ENCODE results near the gene PARD6A. TPM values are rescaled to one million over a fixed set of nuclear protein-coding genes. Genes with fewer than 3 reads are reported as not detected.

Gene PARD6A
- total RNA-seq, 1 experiment from 2014 or later, result 10.8 TPM

- ATAC-seq, result no peak
- no peaks in the 10 kb centered on the region for H3K27me3 ChIP-seq (ENCODE audit: control insufficient read depth, insufficient read depth, low read length)
- no peak overlapping the region for H3K27ac ChIP-seq (ENCODE audit: low read length)
- no peak for DNase-seq (ENCODE audit: low read depth, low spot score)
- intact Hi-C loops (cut with micrococcal nuclease; ENCODE audit: unreplicated experiment), result loop anchor here (10.0 kb wide), 1 partner anchor 101 kb away; no protein-coding TSS in a partner anchor
- no peaks in the 10 kb centered on the region for H3K36me3 ChIP-seq (ENCODE audit: control insufficient read depth, insufficient read depth, low read length)
- no peaks in the 10 kb centered on the region for H3K4me1 ChIP-seq (ENCODE audit: control insufficient read depth, insufficient read depth, low read length)
- in situ Hi-C loops (cut with HindIII; ENCODE audit: low pct_unique_long_range_greater_than_20kb, low sequenced_read_pairs), result no loop called here
- no peaks in the 10 kb centered on the region for H3K9me3 ChIP-seq (ENCODE audit: control insufficient read depth, insufficient read depth, low read depth, low read length)
- TF ChIP-seq, protein P1, sequence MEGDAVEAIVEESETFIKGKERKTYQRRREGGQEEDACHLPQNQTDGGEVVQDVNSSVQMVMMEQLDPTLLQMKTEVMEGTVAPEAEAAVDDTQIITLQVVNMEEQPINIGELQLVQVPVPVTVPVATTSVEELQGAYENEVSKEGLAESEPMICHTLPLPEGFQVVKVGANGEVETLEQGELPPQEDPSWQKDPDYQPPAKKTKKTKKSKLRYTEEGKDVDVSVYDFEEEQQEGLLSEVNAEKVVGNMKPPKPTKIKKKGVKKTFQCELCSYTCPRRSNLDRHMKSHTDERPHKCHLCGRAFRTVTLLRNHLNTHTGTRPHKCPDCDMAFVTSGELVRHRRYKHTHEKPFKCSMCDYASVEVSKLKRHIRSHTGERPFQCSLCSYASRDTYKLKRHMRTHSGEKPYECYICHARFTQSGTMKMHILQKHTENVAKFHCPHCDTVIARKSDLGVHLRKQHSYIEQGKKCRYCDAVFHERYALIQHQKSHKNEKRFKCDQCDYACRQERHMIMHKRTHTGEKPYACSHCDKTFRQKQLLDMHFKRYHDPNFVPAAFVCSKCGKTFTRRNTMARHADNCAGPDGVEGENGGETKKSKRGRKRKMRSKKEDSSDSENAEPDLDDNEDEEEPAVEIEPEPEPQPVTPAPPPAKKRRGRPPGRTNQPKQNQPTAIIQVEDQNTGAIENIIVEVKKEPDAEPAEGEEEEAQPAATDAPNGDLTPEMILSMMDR (IDR thresholded peaks at IDR 0.05), result no peak
- TF ChIP-seq, protein P2, sequence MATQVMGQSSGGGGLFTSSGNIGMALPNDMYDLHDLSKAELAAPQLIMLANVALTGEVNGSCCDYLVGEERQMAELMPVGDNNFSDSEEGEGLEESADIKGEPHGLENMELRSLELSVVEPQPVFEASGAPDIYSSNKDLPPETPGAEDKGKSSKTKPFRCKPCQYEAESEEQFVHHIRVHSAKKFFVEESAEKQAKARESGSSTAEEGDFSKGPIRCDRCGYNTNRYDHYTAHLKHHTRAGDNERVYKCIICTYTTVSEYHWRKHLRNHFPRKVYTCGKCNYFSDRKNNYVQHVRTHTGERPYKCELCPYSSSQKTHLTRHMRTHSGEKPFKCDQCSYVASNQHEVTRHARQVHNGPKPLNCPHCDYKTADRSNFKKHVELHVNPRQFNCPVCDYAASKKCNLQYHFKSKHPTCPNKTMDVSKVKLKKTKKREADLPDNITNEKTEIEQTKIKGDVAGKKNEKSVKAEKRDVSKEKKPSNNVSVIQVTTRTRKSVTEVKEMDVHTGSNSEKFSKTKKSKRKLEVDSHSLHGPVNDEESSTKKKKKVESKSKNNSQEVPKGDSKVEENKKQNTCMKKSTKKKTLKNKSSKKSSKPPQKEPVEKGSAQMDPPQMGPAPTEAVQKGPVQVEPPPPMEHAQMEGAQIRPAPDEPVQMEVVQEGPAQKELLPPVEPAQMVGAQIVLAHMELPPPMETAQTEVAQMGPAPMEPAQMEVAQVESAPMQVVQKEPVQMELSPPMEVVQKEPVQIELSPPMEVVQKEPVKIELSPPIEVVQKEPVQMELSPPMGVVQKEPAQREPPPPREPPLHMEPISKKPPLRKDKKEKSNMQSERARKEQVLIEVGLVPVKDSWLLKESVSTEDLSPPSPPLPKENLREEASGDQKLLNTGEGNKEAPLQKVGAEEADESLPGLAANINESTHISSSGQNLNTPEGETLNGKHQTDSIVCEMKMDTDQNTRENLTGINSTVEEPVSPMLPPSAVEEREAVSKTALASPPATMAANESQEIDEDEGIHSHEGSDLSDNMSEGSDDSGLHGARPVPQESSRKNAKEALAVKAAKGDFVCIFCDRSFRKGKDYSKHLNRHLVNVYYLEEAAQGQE (IDR thresholded peaks at IDR 0.05; ENCODE audit: insufficient read depth in 1 of 2, low read depth in 2 of 2, low read length in 1 of 2), result no peak
- TF ChIP-seq TCF7L2 (IDR thresholded peaks at IDR 0.05; ENCODE audit: low read depth, low read length), result no peak
- no peak for TF ChIP-seq POLR2AphosphoS5 (IDR thresholded peaks at IDR 0.05; ENCODE audit: low read depth, low read length)
- no peak for TF ChIP-seq SIN3A (IDR thresholded peaks at IDR 0.05; ENCODE audit: borderline replicate concordance, insufficient read depth, low read depth, low read length)
- H3K4me3 ChIP-seq (ENCODE audit: low read depth in 2 of 2, low read length in 2 of 2), result no peak overlapping the region
- ChIA-PET POLR2A (no interaction called here), CTCF (interaction anchor here (0.6 to 0.9 kb wide), 3 partner anchors 24 to 98 kb away, joined by 3 read pairs; no protein-coding TSS in a partner anchor)
- no TSS peak for BruUV-seq (replicated peaks)
Observed at GRCh38 chr16:67645397-67646121, 15.2 kb upstream of the PARD6A start.

DNA sequence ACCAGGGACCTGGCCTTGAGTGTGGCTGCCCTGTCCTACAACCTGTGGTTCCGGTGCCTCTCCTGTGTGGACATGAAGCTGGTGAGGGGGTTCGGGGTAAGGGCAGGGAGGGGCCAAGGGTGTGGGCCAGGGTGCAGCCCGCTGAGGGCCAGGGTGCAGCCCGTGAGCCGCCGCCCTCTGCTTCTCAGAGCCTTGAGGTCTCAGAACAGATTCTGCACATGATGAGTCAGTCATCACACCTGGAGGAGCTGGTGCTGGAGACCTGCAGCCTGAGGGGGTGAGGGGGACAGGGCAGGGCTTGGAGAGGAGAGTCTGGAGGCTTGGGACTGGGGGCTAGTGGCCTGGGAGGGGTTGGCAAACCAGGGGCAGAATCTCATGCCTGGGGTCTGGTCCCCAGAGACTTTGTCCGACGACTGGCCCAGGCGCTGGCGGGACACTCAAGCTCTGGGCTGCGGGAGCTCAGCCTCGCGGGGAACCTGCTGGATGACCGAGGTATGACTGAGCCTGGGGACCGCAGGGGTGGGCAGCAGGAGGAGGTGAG, 13.6 kb upstream of the PARD6A start:
- BruUV-seq (replicated peaks), result no TSS peak
- ATAC-seq (no peak), DNase-seq (ENCODE audit: low read depth, low spot score) (no peak)
- Histone ChIP-seq H3K4me3 (ENCODE audit: low read depth in 2 of 2, low read length in 2 of 2) (no peak overlapping the region), H3K4me1 (ENCODE audit: control insufficient read depth, insufficient read depth, low read length) (no peaks in the 10 kb centered on the region), H3K9me3 (ENCODE audit: control insufficient read depth, insufficient read depth, low read depth, low read length) (no peaks in the 10 kb centered on the region), H3K27me3 (ENCODE audit: control insufficient read depth, insufficient read depth, low read length) (no peaks in the 10 kb centered on the region), H3K27ac (ENCODE audit: low read length) (no peak overlapping the region), H3K36me3 (ENCODE audit: control insufficient read depth, insufficient read depth, low read length) (no peaks in the 10 kb centered on the region)
- in situ Hi-C loops (cut with HindIII; ENCODE audit: low pct_unique_long_range_greater_than_20kb, low sequenced_read_pairs) (no loop called here), intact Hi-C loops (cut with micrococcal nuclease; ENCODE audit: unreplicated experiment) (loop anchor here (10.0 kb wide), 1 partner anchor 102 kb away; no protein-coding TSS in a partner anchor)
- TF ChIP-seq SIN3A (IDR thresholded peaks at IDR 0.05; ENCODE audit: borderline replicate concordance, insufficient read depth, low read depth, low read length) (no peak), TCF7L2 (IDR thresholded peaks at IDR 0.05; ENCODE audit: low read depth, low read length) (no peak), POLR2AphosphoS5 (IDR thresholded peaks at IDR 0.05; ENCODE audit: low read depth, low read length) (no peak)
- TF ChIP-seq, protein P2 (IDR thresholded peaks at IDR 0.05; ENCODE audit: insufficient read depth in 1 of 2, low read depth in 2 of 2, low read length in 1 of 2), result no peak
- TF ChIP-seq, protein P1 (IDR thresholded peaks at IDR 0.05), result no peak
- CTCF ChIA-PET, result no interaction called here
- POLR2A ChIA-PET, result no interaction called here
